HG02840 (cell line): ENCODE data around the gene GIGYF2.

Source experiments
- ATAC-seq: cut with Tn5 transposase; IDR thresholded peaks from one replicate; pipeline ENCODE4 v1.9.1; 2021; ENCODE audit warnings: mild to moderate bottlenecking, moderate library complexity, moderate number of reproducible peaks; ENCODE audit not compliant: unreplicated experiment, low FRiP score

Gene GIGYF2

DNA sequence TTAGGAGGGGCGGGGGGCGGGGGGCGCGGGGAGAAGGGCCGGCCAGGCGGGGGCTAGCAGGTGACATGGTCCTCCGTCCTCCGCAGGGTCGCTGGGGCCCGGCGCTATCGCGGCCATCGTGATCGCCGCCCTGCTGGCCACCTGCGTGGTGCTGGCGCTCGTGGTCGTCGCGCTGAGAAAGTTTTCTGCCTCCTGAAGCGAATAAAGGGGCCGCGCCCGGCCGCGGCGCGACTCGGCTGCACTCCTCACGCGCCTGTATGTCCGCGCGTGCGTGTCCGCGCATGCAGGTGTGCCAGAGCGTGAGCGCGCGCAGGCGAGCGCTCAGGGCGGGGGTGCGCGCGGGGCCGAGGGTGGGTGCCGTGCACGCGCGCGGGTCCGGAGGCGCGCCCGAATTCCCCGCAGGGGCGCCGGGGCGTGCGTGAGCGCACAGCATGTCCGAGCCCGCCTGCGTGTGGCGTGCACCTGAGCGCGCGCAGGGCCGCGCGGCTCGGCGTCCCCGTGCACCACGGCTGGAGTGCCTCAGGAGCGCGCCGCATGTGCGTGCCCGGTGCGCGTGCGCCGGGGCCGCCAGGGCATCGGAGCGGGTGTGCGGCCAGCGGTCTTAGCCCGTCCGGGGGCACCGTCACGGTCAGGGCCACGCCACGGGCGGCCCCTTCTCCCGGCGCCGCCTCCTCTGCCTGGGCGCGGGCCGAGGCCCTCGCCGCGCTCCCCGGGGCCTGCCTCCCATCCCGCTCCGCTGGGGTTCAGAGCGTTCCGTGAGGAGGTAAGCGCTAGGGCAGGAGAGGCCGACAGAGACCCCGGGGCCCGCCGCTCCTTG, 179.2 kb downstream of the GIGYF2 start:
- no peak for ATAC-seq

DNA sequence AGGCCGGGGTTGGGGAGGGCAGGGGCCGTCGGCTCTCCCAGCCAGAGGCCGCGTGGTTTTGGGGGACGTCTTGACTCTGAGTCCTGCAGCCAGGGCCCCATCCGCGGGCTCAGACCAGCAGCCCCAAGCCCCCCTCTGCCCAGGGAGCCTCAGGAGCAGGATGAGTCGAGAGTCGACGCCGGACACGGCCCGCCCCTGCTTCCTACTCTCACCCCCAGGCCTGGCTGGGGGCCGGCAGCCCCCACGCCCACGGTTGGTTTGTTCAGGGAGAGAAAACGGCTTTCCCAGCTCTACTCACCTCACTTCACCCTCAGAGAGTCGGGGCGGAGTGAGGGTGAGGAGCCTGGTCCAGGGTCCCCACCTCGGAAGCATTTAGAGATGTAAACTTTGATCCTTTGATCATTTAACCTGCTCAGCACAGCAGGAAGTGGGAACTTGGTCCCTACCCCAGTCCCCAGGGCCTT, 179.9 kb downstream of the GIGYF2 start:
- ATAC-seq = no peak

GRCh38 chr2:232877940-232878511, 180.9 kb downstream of the GIGYF2 start:
- no peak for ATAC-seq

- no peak for ATAC-seq
These were observed 181.9 kb downstream of the GIGYF2 start for GRCh38 chr2:232878855-232879617.

DNA sequence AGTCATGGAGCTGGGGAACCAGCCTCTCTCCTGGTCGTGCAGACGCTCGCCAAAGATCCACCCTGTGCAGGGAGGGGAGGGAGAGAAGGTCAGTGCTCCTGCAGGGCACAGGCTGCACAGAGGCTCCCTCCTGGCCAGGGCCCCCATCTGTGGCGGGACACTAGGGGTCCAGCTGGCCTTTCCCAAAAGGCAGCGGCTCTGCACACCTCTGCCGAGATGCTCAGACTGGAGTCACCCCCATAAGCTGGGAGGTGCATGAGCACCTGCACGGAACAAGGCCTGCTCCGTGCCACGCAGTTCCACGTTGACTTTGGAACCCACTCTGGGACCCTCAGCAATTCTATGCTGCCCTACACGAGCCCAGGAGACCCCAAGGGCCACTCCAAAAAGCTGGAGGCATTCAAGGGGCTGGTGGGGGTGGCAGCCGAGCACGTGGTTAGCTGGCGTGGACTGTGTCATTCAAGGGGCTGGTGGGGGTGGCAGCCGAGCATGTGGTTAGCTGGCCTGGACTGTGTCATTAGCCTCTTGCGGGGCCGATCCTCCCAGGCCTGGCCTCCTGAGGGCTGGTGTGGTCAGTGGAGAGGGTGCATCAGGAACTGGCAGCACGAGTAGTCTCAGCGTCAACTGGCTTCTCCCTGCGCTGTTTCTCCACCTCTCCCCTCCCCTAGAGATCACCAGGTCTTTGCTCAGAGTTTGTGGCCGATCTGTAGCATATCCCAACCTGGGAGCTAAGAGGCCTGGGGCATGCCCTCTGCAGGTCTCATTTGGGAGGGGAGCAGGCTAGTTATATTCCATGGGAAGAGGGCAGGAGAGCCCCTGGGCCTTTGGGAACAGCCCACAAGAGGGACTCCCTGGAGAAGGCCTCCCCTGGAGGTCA, 182.7 kb downstream of the GIGYF2 start:
- no peak for ATAC-seq

GRCh38 chr2:232880764-232881351, 183.7 kb downstream of the GIGYF2 start:
- ATAC-seq = no peak

- no peak for ATAC-seq
These were observed 185.0 kb downstream of the GIGYF2 start for GRCh38 chr2:232882085-232882484.

- ATAC-seq = no peak
These were observed 185.5 kb downstream of the GIGYF2 start for GRCh38 chr2:232882505-232883115.

DNA sequence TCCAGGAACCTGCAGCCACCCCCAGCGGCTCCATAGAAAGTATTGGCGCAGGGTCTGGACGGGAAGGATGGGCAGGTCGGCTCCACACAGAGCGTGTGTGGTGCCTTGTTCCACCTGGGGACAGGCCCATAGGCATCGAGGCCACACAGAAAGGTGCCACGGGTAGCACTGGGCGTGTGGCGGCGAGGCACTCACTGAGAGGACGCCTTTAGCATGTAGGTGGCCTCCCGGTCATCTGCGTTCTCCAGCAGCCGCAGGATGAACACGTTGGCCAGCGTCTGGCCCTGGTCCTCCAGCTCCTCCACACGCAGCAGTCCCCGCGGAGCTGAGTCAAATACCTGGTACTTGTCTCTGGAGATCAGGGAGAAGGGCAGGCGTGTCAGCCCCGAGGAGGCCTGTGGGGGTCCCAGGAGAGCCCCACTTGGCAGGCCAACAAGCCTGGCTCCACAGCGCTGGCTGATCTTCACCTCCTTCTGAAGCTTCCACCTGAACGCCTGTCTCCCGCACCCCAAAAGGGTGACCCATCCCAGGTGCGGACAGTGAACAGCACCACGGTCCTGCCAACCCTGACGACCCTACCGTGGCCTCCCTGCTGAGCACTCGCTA, 186.1 kb downstream of the GIGYF2 start:
- no peak for ATAC-seq

DNA sequence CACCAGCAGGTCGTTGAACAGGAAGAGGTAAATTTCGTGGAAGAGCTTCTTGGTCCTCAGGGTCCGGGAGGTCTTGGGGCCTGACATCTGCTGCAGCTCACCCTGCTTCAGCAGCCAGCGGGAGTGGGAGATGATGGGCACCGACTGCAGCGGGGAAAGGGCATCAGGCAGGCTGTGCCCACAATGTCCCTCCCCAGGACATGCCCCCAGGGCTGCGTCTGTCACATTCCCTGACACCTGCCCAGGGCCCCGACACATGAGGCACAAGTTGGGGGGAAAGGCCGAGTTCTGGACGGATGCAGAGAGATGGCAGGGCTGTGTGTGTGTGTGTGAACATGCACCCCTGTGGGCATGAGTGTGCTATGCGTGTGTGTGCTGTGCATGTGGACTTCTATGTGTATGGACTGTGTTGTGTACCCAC, 186.9 kb downstream of the GIGYF2 start:
- no peak for ATAC-seq

- no peak for ATAC-seq
These were observed 187.6 kb downstream of the GIGYF2 start for GRCh38 chr2:232884549-232885263.

- no peak for ATAC-seq
These were observed 188.3 kb downstream of the GIGYF2 start for GRCh38 chr2:232885264-232885961.

- no peak for ATAC-seq
These were observed 189.0 kb downstream of the GIGYF2 start for GRCh38 chr2:232886176-232886575.

- ATAC-seq = no peak
These were observed 189.5 kb downstream of the GIGYF2 start for GRCh38 chr2:232886632-232887031.

DNA sequence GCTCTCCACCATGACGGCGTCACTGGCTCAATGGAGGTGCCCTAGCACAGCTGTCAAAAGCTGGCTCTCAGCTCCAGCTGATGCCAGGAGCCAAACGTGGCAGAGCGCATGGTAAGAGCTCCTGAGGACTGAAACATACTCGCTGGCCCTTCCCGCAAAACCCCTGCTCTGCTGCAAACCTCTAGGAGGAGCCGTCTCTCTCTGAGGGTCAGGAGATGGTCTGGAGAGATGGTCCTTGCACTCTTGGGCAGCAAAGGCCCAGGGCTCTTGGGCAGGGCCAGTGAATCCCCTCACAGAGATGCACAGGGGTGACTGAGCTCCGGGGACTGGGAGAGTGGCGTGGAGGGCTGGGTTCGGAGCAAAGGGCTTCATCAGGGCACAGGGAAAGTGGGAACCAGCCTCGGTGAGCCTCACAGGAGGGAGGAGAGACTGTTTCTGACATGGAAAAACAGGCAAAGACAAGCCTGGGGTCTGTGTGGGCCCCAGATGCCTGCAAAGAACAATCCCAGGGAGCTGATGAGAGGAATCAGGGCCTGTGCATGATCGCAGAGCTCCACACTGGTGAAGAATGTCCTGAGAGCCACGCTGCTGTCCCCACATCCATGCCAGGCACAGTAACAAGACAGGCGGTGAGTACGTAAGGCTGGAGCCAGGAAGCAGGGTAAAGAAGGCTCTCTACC, 190.2 kb downstream of the GIGYF2 start:
- ATAC-seq = no peak

DNA sequence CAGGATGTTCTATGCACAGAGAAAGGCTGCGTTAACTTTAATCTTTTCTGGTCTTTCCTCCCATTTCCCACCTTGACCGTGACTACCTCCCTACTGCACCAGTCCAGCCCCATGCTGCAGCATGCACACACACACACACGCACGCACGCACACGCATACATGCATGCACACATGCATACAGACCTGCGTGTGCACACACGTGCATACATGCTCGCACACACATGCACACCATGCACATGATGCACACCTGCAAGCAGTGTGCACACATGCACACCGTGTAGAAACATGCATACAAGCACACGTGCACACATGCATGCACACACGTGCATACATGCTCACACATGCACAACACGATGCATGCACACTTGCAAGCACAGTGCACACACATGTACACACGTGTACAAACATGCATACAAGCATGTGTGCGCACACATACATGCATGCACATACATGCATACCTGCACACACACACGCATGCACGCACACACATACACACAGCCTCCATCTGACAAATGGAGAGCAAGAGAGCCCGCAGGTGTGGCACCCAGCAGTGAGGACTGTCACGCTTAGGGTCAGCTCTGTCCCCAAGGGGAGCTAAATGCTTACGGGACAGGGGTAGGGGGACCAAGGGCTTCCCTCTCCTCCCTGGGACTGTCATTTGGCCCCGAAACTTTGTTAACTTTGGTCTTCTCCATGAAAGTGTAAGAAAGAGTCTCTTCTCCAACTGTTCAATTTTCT, 191.1 kb downstream of the GIGYF2 start:
- ATAC-seq = no peak
